Activated T-cell treated with anti-CD3 and anti-CD28 coated beads, Interleukin-2, amount 50 U/mL, for 48 hours (primary cell): ENCODE data around the gene PLA2G4A.

ENCODE experiments used
- DNase-seq, 2 experiments: peaks; one replicate each; pipeline ENCODE4 v3.0.0-alpha.2; 2020

PLA2G4A gene

DNA sequence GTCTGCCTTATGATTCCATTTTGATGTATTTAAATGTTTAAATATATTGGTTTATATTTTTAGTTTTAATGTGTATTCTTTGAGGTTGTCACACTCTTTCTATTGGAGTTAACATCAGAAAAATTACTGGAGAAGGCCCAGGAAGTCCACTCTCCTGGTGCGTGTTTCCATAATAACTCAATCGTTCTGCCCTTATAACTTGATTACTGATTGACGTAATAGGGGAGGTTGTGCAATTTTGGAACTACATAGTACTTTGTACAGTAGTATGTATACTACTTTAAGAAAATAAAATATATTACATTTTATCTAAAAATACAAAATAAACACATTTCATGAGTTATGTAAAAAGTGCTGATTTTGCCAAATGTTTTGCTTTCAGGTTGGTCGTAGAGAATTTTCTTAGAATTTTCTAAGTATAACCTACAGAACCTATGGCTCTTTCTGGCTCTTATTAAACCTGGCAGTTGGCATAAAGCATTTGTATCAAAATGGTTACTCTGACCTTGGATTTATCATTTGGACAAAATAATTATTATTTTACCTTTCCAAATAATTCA, 5.7 kb downstream of the PLA2G4A start:
- DNase-seq, result no peak

DNA sequence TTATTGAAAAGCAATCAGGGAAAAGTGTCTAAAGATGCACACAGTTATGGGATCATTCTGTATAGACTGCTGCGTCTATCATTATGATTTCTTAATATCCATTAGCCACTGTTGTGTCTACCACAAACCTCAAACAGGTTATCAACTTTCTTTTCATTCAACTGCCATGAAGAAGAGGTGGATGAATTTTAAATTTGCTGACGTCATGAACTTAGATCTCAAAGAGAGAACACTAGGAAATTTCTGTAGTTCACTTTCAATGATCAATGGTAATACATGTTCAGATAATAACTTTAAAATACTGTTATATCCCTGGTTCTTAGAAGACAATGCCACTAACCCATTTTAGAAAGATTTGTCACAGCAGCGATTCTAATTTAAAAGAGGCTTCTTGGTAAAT, 6.7 kb downstream of the PLA2G4A start:
- DNase-seq, result no peak

DNA sequence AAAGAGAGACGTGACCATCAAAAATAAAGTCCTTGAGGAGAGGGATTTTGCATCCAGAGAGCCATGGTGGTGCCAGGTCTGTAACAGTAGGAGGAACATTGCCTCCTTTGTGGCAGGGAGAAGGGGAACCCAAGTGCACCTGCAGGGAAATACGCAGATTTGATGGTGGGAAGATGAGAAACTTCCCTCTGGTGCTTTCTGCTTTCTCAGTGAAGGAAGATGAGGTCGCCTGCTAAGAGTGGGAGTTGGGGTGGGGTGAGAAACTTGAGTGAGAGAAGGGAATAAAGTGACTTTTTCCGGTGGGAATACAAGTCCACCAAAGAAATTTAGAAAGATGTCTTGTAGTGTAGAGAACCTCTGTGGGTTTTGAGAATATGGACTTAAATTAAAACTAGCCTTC, 9.1 kb downstream of the PLA2G4A start:
- no peak for DNase-seq

DNA sequence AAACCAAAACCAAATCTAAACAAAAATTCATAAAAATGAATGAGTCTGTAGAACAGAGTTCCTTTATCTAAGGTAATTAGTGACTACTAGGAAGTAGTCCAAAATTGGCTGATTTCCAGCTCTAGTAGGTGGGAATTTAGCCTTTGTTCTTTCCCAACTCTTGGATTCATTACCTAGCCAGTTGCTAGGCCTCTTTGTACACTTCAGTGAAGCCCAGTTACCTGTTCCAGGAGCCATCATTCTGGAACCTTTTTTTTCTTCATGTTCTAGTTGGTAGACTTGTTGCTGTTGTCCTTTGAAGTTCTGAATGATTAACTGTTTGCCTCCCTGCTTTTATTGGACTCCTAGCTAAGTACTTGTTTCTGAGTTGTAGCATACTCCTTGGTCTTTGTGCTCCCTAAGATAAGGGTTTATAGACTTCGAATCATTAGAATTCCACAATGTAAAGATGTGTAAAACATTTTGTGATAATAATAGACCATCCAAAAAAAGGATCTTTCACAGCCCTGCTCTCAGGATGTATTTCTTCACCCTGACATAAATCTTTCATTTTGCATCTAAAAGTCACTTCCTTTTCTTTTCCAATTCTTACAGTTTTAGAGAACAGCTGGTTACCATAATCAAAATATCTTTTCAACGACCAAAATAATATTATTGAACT, 9.8 kb downstream of the PLA2G4A start:
- no peak for DNase-seq

DNA sequence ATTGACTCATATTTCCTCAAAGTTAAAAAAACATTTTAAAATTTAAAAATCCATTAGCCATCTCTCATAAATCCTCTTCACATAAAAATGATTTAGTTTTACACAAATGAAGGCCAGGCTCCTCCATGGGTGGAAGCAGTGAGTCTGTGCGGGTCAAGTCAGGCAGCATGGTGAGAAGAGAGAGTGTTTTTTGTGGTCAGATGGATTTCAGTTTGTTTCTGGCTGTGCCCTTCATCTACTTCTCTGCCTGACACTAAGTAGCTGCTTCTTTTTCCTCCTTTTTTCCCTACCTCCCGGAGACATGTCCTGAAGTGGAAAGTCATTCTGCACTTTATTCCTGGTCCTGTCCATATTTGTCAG, 10.3 kb downstream of the PLA2G4A start:
- DNase-seq, result no peak

DNA sequence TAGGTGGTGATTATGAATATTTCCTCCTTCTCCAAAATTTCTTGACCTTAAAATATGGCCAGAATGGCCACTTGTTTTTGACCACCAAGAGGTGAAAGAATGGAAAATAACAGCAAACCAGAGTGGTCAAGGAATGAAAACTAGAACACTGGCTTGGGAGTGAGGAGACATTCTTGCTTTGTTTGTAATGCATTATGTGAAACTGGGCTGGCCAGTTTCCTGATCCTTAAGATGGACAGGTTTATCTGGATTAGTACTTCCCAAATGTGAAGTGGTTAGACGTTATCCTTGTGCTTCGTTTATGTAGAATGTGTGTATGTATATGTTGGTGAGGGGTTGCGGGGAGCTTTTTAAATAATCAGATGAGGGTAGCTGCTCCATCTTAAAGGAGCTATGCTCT, 12.8 kb downstream of the PLA2G4A start:
- DNase-seq, result no peak

DNA sequence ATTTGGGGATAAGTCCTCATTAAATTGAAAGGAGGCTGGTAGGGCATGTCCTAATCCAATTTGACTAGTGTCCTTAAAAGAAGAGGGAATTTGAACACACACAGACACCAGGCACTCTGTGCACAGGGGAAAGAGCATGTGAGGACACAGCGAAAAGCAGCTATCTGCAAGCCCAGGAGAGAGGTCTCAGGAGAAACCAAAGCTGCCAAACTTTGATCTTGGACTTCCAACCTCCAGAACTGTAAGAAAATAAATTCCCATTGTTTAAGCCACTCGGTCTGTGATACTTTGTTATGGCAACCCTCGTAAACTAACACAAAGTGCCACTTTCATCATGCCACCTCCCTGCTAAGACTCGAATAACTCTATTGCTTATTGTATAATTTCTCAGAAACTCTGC, 13.8 kb downstream of the PLA2G4A start:
- no peak for DNase-seq

DNA sequence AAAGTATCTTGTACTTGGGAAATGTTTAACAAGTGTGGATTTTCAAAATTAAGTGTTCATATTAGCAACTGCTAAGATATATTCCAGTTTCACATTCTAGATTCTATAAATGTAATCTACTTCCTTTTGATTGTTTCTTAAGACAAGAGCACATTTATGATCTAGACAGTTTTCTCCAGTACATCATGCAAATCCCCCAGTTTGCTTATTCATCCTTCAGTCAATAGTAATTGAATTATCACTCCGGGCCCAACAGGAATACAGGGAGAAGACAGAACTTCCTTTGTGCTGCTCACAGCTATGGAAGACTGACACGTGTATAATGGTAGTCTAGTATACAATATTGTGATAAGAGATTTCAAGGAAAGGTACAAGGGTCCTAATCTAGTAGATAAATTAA, 14.5 kb downstream of the PLA2G4A start:
- DNase-seq, result no peak

DNA sequence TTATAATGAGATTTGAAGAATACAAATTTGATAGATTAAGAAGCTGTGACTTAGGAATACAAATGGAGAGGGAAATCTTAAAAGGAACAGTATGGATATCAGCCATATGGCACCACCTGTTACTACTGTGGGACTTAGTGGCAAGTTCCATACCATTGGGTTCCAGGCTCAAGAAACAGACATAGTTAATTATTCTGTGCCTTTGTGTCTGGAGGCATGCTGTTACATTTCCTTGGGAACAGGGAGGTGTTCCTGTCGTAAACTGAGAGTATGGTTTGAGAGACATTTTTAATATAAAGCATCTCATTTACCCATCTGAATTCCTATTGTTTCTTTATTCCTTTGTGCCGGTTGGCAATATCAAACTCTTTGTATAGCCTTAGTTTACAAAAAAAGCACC, 15.2 kb downstream of the PLA2G4A start:
- no peak for DNase-seq

DNA sequence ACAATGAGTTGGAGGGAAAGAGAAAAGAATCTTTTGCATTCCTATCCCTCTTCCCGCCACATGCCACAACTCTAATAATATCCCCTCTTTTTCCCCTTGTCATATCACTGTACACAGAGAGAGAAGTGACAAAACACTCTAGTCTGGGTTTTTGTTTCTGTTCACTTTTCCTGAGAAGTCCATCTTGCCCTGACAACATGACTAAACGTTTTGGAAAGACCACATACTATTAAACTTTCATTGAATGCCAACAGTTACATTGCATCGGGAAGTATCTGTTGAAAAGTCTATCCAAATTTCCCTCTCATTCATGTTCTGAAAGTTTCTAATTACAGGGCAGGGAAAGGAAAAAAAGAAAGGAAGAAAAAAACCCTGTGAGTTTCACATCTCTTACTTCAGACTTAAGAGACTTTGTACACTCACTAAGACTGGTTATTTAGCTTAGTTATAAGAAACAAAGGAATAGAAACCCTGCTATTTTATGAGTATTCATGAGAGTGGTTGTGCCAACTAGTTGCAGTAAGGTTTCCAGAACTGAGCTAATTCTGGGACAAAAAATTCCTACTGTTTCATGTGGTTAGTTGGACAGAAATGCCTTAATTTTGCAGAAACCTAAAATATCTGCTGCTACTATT, 16.9 kb downstream of the PLA2G4A start:
- no peak for DNase-seq

DNA sequence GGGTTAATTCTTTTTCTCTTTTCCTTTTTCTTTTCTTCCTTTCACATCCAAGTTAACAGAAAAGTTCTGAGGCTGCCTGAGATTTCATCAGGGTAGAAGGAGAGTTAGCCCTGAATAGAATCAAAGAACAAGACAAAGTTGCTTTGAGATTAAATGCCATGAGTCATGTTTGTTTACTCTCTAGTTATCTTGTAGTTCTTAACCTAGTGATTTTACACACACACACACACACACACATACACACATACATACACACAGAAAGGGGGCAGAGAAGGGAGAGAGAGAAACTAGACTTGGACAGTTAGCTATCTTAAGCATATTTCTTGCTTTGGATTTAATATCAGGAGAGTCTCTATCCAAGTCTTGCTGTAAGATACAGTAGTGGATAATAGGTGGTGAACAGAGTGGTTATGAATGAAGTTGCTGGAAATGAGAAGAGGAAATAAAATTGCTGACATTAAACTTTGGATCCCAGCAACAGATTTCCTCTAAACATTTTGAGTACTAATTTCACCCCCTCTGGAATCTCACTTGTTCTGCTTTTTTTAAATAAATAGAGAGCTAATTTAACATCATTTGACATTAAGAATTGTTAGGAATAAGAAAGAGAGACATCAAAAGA, 19.9 kb downstream of the PLA2G4A start:
- DNase-seq, result no peak

DNA sequence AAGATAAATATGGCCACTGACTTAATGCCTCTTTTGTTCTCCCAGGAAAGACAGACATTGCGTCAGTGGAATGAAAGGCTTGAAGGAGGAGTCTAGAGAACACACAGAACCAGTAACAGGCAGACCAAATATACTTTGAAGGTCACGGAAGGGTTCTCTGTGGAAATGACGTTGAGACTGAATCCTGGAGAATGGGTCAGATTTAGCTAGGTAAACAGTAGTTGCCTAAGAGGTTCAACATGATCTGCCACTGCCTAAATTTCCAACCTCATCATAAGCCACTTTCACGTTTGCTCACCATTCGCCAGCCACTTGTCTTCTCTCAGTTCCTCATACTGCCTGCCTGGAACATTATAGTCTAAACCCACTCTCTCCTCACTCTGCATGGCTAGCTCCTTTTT, 20.5 kb downstream of the PLA2G4A start:
- no peak for DNase-seq

DNA sequence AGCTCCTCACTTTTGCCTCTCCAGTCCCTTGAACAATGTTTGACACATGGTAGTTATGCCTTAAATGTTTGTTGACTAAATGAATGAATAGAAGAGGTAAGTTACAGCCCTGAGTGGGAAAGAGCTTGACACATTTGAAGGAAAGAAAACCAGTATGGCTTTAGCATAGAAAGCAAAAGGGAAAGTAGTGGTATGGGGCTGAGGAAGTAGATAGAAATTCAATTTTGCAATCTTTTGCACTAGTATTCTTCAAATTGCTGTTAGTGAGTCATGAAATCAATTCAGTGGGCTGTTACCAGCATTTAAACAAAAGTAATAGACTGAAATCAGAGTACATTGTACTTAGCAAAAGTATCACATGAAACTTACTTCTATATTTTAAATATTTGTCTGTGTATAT, 21.1 kb downstream of the PLA2G4A start:
- no peak for DNase-seq

DNA sequence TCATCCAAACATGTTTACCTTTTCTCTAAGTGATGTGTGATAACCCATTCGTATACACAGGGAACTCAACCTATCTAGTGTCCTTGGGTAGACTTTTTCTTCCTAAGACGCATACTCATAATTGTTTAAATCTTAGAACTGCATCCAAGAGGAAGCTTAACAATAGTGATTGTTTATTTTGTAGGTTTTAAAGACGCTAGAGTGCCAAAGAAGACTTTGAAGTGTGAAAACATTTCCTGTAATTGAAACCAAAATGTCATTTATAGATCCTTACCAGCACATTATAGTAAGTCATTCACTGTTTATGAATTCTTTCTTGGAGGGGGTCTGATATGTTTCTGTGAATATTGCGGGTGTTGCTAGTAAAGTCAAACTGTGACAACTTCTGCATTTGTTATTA, 25.4 kb downstream of the PLA2G4A start:
- DNase-seq, result no peak

DNA sequence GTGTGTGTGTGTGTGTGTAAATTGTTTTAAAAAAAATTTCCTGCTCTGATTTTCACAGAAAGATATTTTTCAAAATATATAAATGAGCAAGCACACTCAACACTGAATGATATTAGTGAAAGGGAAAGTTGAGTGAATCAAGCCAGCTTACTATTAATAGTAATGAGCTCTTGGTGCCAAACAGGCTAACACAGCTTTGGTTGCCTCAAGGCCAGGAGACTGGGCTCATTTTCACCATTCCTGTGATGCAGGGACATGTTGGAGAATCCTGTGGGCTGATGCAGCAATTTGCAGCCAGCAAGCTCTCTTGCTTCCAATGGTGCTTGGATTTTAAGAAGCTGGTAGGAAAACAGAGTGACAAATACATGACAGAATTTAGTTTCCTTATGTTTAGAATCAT, 30.2 kb downstream of the PLA2G4A start:
- no peak for DNase-seq

DNA sequence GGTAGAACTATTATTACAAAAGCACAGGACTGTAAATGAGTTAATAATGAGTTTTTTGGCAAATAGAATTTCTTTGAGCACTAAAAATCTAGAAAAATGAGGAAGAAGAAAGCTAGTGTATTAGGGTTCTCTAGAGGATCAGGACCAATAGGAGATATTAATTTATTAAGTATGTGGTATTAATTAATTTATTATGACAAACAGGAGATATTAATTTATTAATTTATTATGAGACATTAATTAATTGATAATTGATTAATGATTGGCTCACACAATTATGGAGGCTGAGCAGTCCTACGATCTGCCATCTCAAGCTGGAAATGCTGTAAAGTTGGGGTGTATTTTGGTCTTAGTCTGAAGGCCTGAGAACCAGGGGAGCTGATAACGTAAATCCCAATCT, 31.2 kb downstream of the PLA2G4A start:
- DNase-seq, result no peak

DNA sequence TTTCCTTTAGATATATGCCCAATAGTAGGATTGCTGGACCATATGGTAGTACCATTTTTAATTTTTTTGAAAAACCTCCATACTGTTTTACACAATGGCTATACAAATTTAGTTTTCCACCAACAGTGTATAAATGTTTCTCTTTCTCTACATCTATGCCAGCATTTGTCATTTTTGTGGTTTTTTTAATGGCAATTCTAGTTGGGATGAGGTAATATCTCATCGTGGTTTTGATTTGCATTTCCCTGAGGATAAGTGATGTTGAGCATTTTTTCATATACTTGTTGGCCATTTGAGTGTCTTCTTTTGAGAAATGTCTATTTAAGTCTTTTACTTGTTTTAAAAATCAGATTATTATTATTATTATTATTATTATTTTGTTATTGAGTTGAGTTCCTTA, 35.5 kb downstream of the PLA2G4A start:
- DNase-seq, result no peak

DNA sequence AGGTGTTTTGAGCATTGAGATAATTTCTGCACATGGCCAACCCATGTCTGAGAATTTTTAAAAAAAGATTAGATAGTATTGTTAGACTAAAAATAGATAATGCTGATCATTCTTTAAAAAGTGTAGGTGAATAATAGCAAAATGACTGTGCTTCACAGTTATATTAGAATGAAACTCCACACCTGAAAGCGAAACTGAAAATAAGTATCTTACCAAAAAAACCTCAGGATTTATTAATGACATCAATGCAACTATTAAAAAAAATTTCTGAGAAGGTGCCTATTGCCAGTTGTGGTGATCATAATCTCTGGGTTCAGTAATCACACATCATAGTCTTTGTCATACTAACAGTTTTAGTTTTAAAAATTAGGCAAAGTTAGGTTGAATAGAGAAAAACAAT, 36.5 kb downstream of the PLA2G4A start:
- no peak for DNase-seq

DNA sequence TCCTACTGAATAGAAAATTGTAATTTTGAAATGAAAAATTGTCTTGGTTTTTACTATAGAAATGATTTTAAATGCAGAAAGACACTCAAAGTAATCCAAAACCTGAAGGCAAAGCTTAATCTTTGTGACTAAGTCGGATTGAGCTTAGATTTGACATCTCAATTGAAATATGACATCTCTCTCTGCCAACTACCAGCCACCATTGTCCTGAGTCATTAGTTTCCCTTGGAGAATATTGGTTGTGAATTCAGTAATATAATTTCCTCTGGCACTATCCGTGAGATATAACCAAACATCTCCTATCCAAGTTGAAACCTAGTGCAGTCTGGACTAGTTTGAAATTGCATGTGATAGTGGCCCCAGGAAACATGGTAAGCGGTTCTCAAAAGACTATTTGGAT, 37.1 kb downstream of the PLA2G4A start:
- DNase-seq, result no peak

DNA sequence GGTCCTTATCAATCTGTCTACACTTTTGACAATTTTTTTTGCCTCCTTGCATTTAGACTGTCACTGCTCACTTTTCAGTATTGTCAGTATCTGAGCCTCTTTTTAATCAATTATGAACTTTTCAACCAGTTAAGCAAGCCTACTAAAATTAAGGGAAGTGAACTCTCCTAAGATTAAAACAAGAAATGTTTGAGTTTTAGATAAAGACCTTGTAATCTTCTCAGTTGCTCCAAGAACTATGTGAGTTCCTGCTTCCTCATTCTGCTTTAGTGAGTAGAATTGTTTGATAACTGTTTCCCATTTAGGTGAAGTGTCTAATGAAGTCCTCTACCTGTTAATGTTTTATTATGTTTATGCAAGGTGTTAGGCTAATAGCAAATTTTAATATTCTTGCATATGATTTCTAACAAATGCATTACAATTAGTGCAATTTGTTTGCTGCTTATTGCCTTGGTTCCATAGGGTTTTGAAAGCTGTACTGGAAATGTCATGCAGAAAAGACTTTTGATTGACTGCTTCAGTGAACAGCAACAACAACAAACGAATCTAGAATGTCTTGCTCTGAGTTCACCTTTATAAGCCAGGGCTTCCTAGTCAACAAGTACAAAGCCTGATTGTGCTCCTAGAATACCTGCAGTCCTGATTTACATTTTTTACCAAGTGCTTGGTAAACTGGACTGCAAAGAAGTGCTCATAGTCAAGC, 40.9 kb downstream of the PLA2G4A start:
- DNase-seq, result no peak

DNA sequence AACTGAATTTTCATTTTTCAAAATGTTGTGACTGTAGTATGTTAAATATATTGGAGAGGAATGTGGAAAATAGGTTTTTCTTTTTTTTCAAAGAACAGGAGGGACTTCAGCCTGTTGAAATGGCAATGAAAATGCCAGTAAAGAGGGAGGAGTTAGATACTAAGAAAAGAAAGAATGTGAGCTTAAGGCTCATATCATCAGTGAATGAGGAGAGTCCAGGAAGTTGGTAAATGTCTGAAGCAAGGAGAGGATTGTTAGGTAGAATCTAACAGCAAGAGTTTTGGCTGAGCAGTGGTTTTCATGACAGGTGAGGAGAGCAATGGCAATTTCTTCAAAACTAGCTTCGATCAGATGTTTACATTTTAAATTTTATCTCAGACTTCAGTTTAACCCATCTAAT, 43.0 kb downstream of the PLA2G4A start:
- DNase-seq, result no peak

DNA sequence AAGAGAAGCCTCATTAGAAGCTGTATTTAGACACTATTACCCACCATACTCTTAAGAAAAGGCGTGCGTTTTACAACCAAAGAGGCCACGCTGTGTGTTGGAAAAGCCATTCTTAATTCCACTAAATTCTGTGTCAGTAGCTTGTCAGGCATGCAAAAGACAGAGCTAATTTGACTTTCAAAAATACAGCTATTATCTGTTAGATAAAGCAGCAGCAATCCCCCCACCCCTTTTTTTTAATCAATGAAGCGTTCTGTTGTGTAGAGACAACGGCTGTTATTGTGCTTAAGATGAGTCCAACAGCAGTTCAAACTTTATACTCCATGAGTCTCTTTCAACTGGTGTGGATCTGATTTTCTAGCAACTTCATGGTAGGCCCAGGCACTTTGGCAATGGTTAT, 43.5 kb downstream of the PLA2G4A start:
- DNase-seq, result no peak

DNA sequence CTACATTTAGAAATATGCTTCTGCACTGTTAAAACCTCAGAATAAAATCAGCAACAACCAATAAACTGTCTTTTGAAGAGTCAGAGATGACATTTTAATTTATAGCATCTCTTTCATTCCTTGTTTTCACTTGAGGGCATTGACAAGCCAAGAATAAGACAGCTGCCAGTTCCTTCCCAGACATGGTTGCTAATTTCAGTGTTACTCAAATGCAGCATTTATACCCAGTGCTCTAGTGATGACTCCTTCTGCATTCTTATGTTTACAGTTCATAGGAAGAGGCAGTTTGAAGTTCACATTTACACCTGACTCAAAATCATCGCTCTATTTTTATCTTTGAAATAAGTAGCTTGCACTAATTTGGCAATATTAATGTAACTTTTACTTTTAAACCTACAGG, 44.9 kb downstream of the PLA2G4A start:
- DNase-seq, result no peak
